ENCODE data around the gene SEC31B. TPM values are rescaled to one million over a fixed set of nuclear protein-coding genes. Genes with fewer than 3 reads are reported as not detected.

SEC31B gene
- total RNA-seq, 1 donor from 2014 or later: 19.6 TPM

GRCh38 chr10:100553929-100554328 lies 34.3 kb upstream of the SEC31B start:
- no peak for DNase-seq (ENCODE audit: extremely low spot score, unreplicated experiment)
- Mint-ChIP-seq H3K27ac (ENCODE audit: unreplicated experiment) (no peak overlapping the region), H3K9me3 (ENCODE audit: unreplicated experiment) (no peaks in the 10 kb centered on the region), H3K27me3 (ENCODE audit: unreplicated experiment) (no peaks in the 10 kb centered on the region), H3K4me3 (ENCODE audit: unreplicated experiment) (no peak overlapping the region), H3K36me3 (ENCODE audit: unreplicated experiment) (peaks cover 37% of the 10 kb centered on the region), H3K4me1 (ENCODE audit: unreplicated experiment) (no peaks in the 10 kb centered on the region)
- no peak for TF ChIP-seq CTCF (IDR thresholded peaks at IDR 0.05)

GRCh38 chr10:100551738-100552137 lies 32.1 kb upstream of the SEC31B start:
- Mint-ChIP-seq H3K9me3 (ENCODE audit: unreplicated experiment) (no peaks in the 10 kb centered on the region), H3K4me3 (ENCODE audit: unreplicated experiment) (no peak overlapping the region), H3K27me3 (ENCODE audit: unreplicated experiment) (no peaks in the 10 kb centered on the region), H3K27ac (ENCODE audit: unreplicated experiment) (no peak overlapping the region), H3K4me1 (ENCODE audit: unreplicated experiment) (no peaks in the 10 kb centered on the region), H3K36me3 (ENCODE audit: unreplicated experiment) (peaks cover 39% of the 10 kb centered on the region)
- TF ChIP-seq CTCF (IDR thresholded peaks at IDR 0.05): no peak
- no peak for DNase-seq (ENCODE audit: extremely low spot score, unreplicated experiment)

- TF ChIP-seq CTCF (IDR thresholded peaks at IDR 0.05): no peak
- H3K27me3 Mint-ChIP-seq (ENCODE audit: unreplicated experiment): no peaks in the 10 kb centered on the region
- no peaks in the 10 kb centered on the region for H3K9me3 Mint-ChIP-seq (ENCODE audit: unreplicated experiment)
- H3K4me3 Mint-ChIP-seq (ENCODE audit: unreplicated experiment): no peak overlapping the region
- no peak overlapping the region for H3K27ac Mint-ChIP-seq (ENCODE audit: unreplicated experiment)
- H3K4me1 Mint-ChIP-seq (ENCODE audit: unreplicated experiment): no peaks in the 10 kb centered on the region
- DNase-seq (ENCODE audit: extremely low spot score, unreplicated experiment): no peak
- peaks cover 40% of the 10 kb centered on the region for H3K36me3 Mint-ChIP-seq (ENCODE audit: unreplicated experiment)
Measured at GRCh38 chr10:100551196-100551595, 31.5 kb upstream of the SEC31B start.

GRCh38 chr10:100544950-100545349 lies 25.3 kb upstream of the SEC31B start:
- Mint-ChIP-seq H3K27ac (ENCODE audit: unreplicated experiment) (no peak overlapping the region), H3K27me3 (ENCODE audit: unreplicated experiment) (no peaks in the 10 kb centered on the region), H3K4me3 (ENCODE audit: unreplicated experiment) (no peak overlapping the region), H3K4me1 (ENCODE audit: unreplicated experiment) (no peaks in the 10 kb centered on the region), H3K36me3 (ENCODE audit: unreplicated experiment) (peaks cover 57% of the 10 kb centered on the region), H3K9me3 (ENCODE audit: unreplicated experiment) (no peaks in the 10 kb centered on the region)
- TF ChIP-seq CTCF (IDR thresholded peaks at IDR 0.05): no peak
- DNase-seq (ENCODE audit: extremely low spot score, unreplicated experiment): no peak

- peaks cover 1% of the 10 kb centered on the region for H3K4me1 Mint-ChIP-seq (ENCODE audit: unreplicated experiment)
- no peak overlapping the region for H3K4me3 Mint-ChIP-seq (ENCODE audit: unreplicated experiment)
- no peaks in the 10 kb centered on the region for H3K27me3 Mint-ChIP-seq (ENCODE audit: unreplicated experiment)
- H3K27ac Mint-ChIP-seq (ENCODE audit: unreplicated experiment): no peak overlapping the region
- no peak for TF ChIP-seq CTCF (IDR thresholded peaks at IDR 0.05)
- no peaks in the 10 kb centered on the region for H3K9me3 Mint-ChIP-seq (ENCODE audit: unreplicated experiment)
- H3K36me3 Mint-ChIP-seq (ENCODE audit: unreplicated experiment): peaks cover 17% of the 10 kb centered on the region
- DNase-seq (ENCODE audit: extremely low spot score, unreplicated experiment): no peak
Measured at GRCh38 chr10:100537475-100537874, 17.8 kb upstream of the SEC31B start.
